GM23338 (cell line): Measurements from ENCODE around the gene GPR152. TPM values are rescaled to one million over a fixed set of nuclear protein-coding genes. Genes with fewer than 3 reads are reported as not detected.
"Not testable (repeated sequence)": the region's sequence is repeated elsewhere in the genome, so short reads cannot be mapped to it uniquely, and the experiment has no call there.

Source experiments
- ATAC-seq: fragments of 200-7000 bp; cut with Tn5 transposase; 3 replicates; pipeline ENCODE4 v1.9.1; 2020
- DNase-seq: peaks from one replicate; pipeline ENCODE4 v3.0.0-alpha.2; 2015; ENCODE audit warnings: low spot score
- H2AFZ ChIP-seq: fragments of 200-600 bp; sonication (generic); 2 replicates; pipeline ENCODE4 v1.8.0; 2016; ENCODE audit warnings: antibody characterized with exemption, mild to moderate bottlenecking, moderate library complexity
- H3F3A ChIP-seq: fragments of 200-600 bp; sonication (generic); replicated peaks from 2 replicates; pipeline ENCODE4 v1.8.0; 2017; ENCODE audit warnings: antibody characterized with exemption, mixed run types, low read depth
- H3K27ac ChIP-seq: fragments of 200-600 bp; sonication (generic); 2 replicates; pipeline ENCODE4 v1.6.1; 2016; ENCODE audit warnings: low read depth
- H3K27me3 ChIP-seq: fragments of 200-600 bp; sonication (generic); 2 replicates; pipeline ENCODE4 v1.8.0; 2016; ENCODE audit warnings: mild to moderate bottlenecking, mixed run types, moderate library complexity; ENCODE audit not compliant: insufficient read depth
- H3K36me3 ChIP-seq: fragments of 200-600 bp; sonication (generic); 2 replicates; pipeline ENCODE4 v1.8.0; 2016; ENCODE audit warnings: mild to moderate bottlenecking; ENCODE audit not compliant: insufficient read depth
- H3K4me1 ChIP-seq: fragments of 200-600 bp; sonication (generic); 2 replicates; pipeline ENCODE4 v1.8.0; 2016; ENCODE audit warnings: mild to moderate bottlenecking, moderate library complexity; ENCODE audit not compliant: insufficient read depth
- H3K4me2 ChIP-seq: fragments of 200-600 bp; sonication (generic); 2 replicates; pipeline ENCODE4 v1.7.1; 2017; ENCODE audit warnings: mixed run types
- H3K4me3 ChIP-seq: fragments of 200-600 bp; sonication (generic); 2 replicates; pipeline ENCODE4 v1.6.1; 2016; ENCODE audit warnings: mixed run types
- H3K79me2 ChIP-seq: fragments of 200-600 bp; sonication (generic); replicated peaks from 2 replicates; pipeline ENCODE4 v1.8.0; 2017; ENCODE audit warnings: mild to moderate bottlenecking; ENCODE audit not compliant: insufficient read depth
- H3K9me2 ChIP-seq: fragments of 200-600 bp; sonication (generic); 2 replicates; pipeline ENCODE4 v1.8.0; 2017; ENCODE audit not compliant: insufficient read depth
- H4K20me1 ChIP-seq: fragments of 200-600 bp; sonication (generic); replicated peaks from 2 replicates; pipeline ENCODE4 v1.8.0; 2017; ENCODE audit warnings: mild to moderate bottlenecking; ENCODE audit not compliant: insufficient read depth
- H3K27ac Mint-ChIP-seq: 2 replicates; pipeline ENCODE4 v1.8.0; 2020; ENCODE audit warnings: inconsistent platforms, mild to moderate bottlenecking, moderate library complexity, mixed read lengths
- H3K27me3 Mint-ChIP-seq: 3 replicates; pipeline ENCODE4 v1.8.0; 2022; ENCODE audit warnings: low read depth, mild to moderate bottlenecking, moderate library complexity, mixed read lengths, inconsistent platforms; ENCODE audit not compliant: insufficient read depth, poor library complexity
- H3K36me3 Mint-ChIP-seq: 3 replicates; pipeline ENCODE4 v1.8.0; 2021; ENCODE audit warnings: low read depth, mild to moderate bottlenecking, inconsistent platforms, moderate library complexity, mixed read lengths
- H3K4me1 Mint-ChIP-seq: 3 replicates; pipeline ENCODE4 v1.8.0; 2020; ENCODE audit warnings: mild to moderate bottlenecking, inconsistent platforms, mixed read lengths
- H3K4me3 Mint-ChIP-seq: 3 replicates; pipeline ENCODE4 v1.8.0; 2021; ENCODE audit warnings: moderate library complexity, mild to moderate bottlenecking, inconsistent platforms, mixed read lengths
- H3K9me3 Mint-ChIP-seq: 3 replicates; pipeline ENCODE4 v1.8.0; 2020; ENCODE audit warnings: moderate library complexity, mild to moderate bottlenecking, inconsistent platforms, mixed read lengths
- CREB1 ChIP-seq: fragments of 250-450 bp; sonication (Bioruptor Pico); IDR thresholded peaks from 2 replicates; pipeline ENCODE4 v1.5.0; 2020; ENCODE audit warnings: low read depth, mild to moderate bottlenecking, moderate library complexity
- EZH2phosphoT487 ChIP-seq: fragments of 200-600 bp; sonication (generic); IDR thresholded peaks from one replicate; pipeline ENCODE4 v1.8.1; 2018; ENCODE audit warnings: antibody characterized with exemption; ENCODE audit not compliant: unreplicated experiment
- JUNB ChIP-seq: IDR thresholded peaks from one replicate; pipeline ENCODE4 v1.6.1; 2016; ENCODE audit warnings: antibody characterized with exemption; ENCODE audit not compliant: unreplicated experiment
- POLR2AphosphoS5 ChIP-seq: IDR thresholded peaks from 2 replicates; pipeline ENCODE4 v1.6.1; 2016; ENCODE audit warnings: antibody characterized with exemption, low read depth
- ZNF114 ChIP-seq: fragments of 250-450 bp; sonication (Bioruptor Pico); IDR thresholded peaks from 2 replicates; pipeline ENCODE4 v1.5.0; 2020; ENCODE audit warnings: mild to moderate bottlenecking, moderate library complexity
- ZNF331 ChIP-seq: fragments of 250-450 bp; sonication (Bioruptor Pico); IDR thresholded peaks from 2 replicates; pipeline ENCODE4 v1.5.0; 2020; ENCODE audit warnings: low read depth, mild to moderate bottlenecking, moderate library complexity
- ZNF462 ChIP-seq: fragments of 250-450 bp; sonication (Bioruptor Pico); IDR thresholded peaks from 2 replicates; pipeline ENCODE4 v1.5.0; 2020; ENCODE audit warnings: mild to moderate bottlenecking, moderate library complexity
- polyA plus RNA-seq: library from polyadenylated mRNA; unstranded; fragments of >200 nt; fragmentation: Nextera tagmentation; extraction: Ambion mirVana; gene quantifications from 2 replicates; pipeline ENCODE4 v1.2.1, GENCODE V29; 2016
- total RNA-seq: library from RNA; depleted of rRNA; stranded (reverse); fragments of >200 nt; shearing (Covaris generic); gene quantifications from 2 replicates; pipeline ENCODE4 v1.2.3, GENCODE V29; 2014
- TF ChIP-seq, protein P1 (sequence below): IDR thresholded peaks from 2 replicates; pipeline ENCODE4 v1.6.1; 2016; ENCODE audit warnings: antibody characterized with exemption

The GPR152 gene
- total and polyA plus RNA-seq, 2 experiments from 2014 or later = not detected

DNA sequence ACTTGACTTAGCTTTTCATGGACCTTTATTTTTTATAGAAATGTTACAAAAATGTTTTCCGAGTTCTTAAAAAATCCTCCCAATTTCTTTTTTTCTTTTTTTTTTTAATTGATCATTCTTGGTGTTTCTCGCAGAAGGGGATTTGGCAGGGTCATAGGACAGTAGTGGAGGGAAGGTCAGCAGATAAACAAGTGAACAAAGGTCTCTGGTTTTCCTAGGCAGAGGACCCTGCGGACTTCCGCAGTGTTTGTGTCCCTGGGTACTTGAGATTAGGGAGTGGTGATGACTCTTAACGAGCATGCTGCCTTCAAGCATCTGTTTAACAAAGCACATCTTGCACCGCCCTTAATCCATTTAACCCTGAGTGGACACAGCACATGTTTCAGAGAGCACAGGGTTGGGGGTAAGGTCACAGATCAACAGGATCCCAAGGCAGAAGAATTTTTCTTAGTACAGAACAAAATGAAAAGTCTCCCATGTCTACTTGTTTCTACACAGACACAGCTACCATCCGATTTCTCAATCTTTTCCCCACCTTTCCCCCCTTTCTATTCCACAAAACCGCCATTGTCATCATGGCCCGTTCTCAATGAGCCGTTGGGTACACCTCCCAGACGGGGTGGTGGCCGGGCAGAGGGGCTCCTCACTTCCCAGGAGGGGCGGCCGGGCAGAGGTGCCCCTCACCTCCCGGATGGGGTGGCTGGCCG is 25.0 kb upstream of the GPR152 start:
- not testable (repeated sequence) for H3K4me3 Mint-ChIP-seq, H3K27ac Mint-ChIP-seq, H3K27me3 Mint-ChIP-seq

DNA sequence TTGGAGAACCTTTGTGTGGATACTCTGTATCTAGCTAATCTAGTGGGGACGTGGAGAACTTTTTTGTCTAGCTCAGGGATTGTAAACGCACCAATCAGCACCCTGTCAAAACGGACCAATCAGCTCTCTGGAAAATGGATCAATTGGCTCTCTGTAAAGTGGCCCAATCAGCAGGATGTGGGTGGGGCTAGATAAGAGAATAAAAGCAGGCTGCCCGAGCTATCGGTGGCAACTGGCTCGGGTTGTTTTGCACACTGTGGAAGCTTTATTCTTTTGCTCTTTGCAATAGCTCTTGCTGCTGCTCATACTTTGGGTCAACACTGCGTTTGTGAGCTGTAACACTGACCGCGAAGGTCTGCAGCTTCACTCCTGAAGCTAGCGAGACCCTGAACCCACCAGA is 24.2 kb upstream of the GPR152 start:
- H3F3A ChIP-seq, DNase-seq, H2AFZ ChIP-seq, H3K27me3 ChIP-seq, H3K4me1 ChIP-seq, H3K27ac ChIP-seq, H4K20me1 ChIP-seq, H3K4me3 ChIP-seq, H3K4me1 Mint-ChIP-seq, H3K9me3 Mint-ChIP-seq, H3K9me2 ChIP-seq, H3K27me3 Mint-ChIP-seq, H3K36me3 Mint-ChIP-seq, H3K4me3 Mint-ChIP-seq, ATAC-seq, H3K4me2 ChIP-seq, H3K36me3 ChIP-seq, H3K27ac Mint-ChIP-seq, H3K79me2 ChIP-seq: not testable (repeated sequence)

More for the DNA sequence above, 25.0 kb upstream of the GPR152 start:
- H3K36me3 Mint-ChIP-seq, H3K79me2 ChIP-seq, ATAC-seq, H3K9me3 Mint-ChIP-seq, H3K27me3 ChIP-seq, H3F3A ChIP-seq, H3K9me2 ChIP-seq, H3K4me3 ChIP-seq, H3K4me1 Mint-ChIP-seq, H2AFZ ChIP-seq, H3K36me3 ChIP-seq, H3K27ac ChIP-seq, H3K4me2 ChIP-seq, H3K4me1 ChIP-seq, DNase-seq, H4K20me1 ChIP-seq: not testable (repeated sequence)

GRCh38 chr11:67472882-67473281 is 20.4 kb upstream of the GPR152 start:
- H3F3A ChIP-seq = no peaks in the 10 kb centered on the region
- no peaks in the 10 kb centered on the region for H3K79me2 ChIP-seq
- ATAC-seq (no peak), DNase-seq (no peak)
- no peak overlapping the region for H3K4me2 ChIP-seq
- H3K4me1 Mint-ChIP-seq = no peaks in the 10 kb centered on the region; the same call in none of the 3 replicates
- H4K20me1 ChIP-seq = no peaks in the 10 kb centered on the region
- no peaks in the 10 kb centered on the region for H3K36me3 ChIP-seq
- no peaks in the 10 kb centered on the region for H3K27me3 ChIP-seq
- no peak overlapping the region for H3K27ac Mint-ChIP-seq
- H3K9me3 Mint-ChIP-seq = peaks cover 4% of the 10 kb centered on the region; the same call in 2 of the 3 replicates
- H2AFZ ChIP-seq = no peak overlapping the region
- H3K36me3 Mint-ChIP-seq = no peaks in the 10 kb centered on the region
- H3K4me3 Mint-ChIP-seq = no peak overlapping the region
- H3K27me3 Mint-ChIP-seq = peaks cover 10% of the 10 kb centered on the region
- H3K4me1 ChIP-seq = peaks cover 5% of the 10 kb centered on the region; the same call in 1 of the 2 replicates
- H3K4me3 ChIP-seq = no peak overlapping the region
- no peaks in the 10 kb centered on the region for H3K9me2 ChIP-seq
- no peak overlapping the region for H3K27ac ChIP-seq
- TF ChIP-seq POLR2AphosphoS5 (no peak), CREB1 (CRISPR knock-in tag) (no peak), ZNF114 (CRISPR knock-in tag) (no peak), ZNF462 (no peak), JUNB (no peak), EZH2phosphoT487 (no peak), ZNF331 (no peak)
- TF ChIP-seq, protein P1, sequence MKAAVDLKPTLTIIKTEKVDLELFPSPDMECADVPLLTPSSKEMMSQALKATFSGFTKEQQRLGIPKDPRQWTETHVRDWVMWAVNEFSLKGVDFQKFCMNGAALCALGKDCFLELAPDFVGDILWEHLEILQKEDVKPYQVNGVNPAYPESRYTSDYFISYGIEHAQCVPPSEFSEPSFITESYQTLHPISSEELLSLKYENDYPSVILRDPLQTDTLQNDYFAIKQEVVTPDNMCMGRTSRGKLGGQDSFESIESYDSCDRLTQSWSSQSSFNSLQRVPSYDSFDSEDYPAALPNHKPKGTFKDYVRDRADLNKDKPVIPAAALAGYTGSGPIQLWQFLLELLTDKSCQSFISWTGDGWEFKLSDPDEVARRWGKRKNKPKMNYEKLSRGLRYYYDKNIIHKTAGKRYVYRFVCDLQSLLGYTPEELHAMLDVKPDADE = no peak
